Measurements from ENCODE around the gene HES6. TPM values are rescaled to one million over a fixed set of nuclear protein-coding genes. Genes with fewer than 3 reads are reported as not detected.

HES6 gene
- total and polyA plus RNA-seq, 2 experiments from 2014 or later, result 17.8 to 23.0 TPM

GRCh38 chr2:238251986-238252385 is 12.1 kb upstream of the HES6 start:
- Histone ChIP-seq H3K4me1 (ENCODE audit: insufficient read depth) (no peaks in the 10 kb centered on the region), H3K4me2 (no peak overlapping the region), H2AFZ (no peak overlapping the region), H4K20me1 (ENCODE audit: insufficient read depth, poor library complexity, severe bottlenecking) (no peaks in the 10 kb centered on the region), H3K36me3 (replicated peaks; ENCODE audit: insufficient read depth, low read depth) (no peaks in the 10 kb centered on the region), H3K27me3 (no peaks in the 10 kb centered on the region), H3K4me3 (no peak overlapping the region), H3K27ac (no peak overlapping the region), H3K9me3 (ENCODE audit: low read depth) (no peaks in the 10 kb centered on the region), H3K79me2 (no peaks in the 10 kb centered on the region), H3K9me2 (replicated peaks; ENCODE audit: insufficient read depth) (no peaks in the 10 kb centered on the region)
- DNase-seq (ENCODE audit: low spot score), result no peak
- 89% methylated on average over 11 of the region's 11 CpGs for WGBS (ENCODE audit: low lambda C conversion rate, missing lambda C conversion rate)
- TF ChIP-seq EZH2 (IDR thresholded peaks at IDR 0.05; ENCODE audit: borderline replicate concordance), result no peak
- no peak for TF ChIP-seq CTCF (IDR thresholded peaks at IDR 0.05; ENCODE audit: poor library complexity)
- no peak for TF ChIP-seq EZH2phosphoT487 (IDR thresholded peaks at IDR 0.05; ENCODE audit: low read depth, severe bottlenecking, unreplicated experiment)

GRCh38 chr2:238251331-238251730 is 11.5 kb upstream of the HES6 start:
- Histone ChIP-seq H3K79me2 (no peaks in the 10 kb centered on the region), H3K4me2 (no peak overlapping the region), H3K36me3 (replicated peaks; ENCODE audit: insufficient read depth, low read depth) (no peaks in the 10 kb centered on the region)

GRCh38 chr2:238250896-238251295 is 11.1 kb upstream of the HES6 start:
- no peaks in the 10 kb centered on the region for H3K4me1 ChIP-seq (ENCODE audit: insufficient read depth)
- TF ChIP-seq EZH2 (IDR thresholded peaks at IDR 0.05; ENCODE audit: borderline replicate concordance) (no peak), CTCF (IDR thresholded peaks at IDR 0.05; ENCODE audit: poor library complexity) (no peak), EZH2phosphoT487 (IDR thresholded peaks at IDR 0.05; ENCODE audit: low read depth, severe bottlenecking, unreplicated experiment) (no peak)
- H4K20me1 ChIP-seq (ENCODE audit: insufficient read depth, poor library complexity, severe bottlenecking), result no peaks in the 10 kb centered on the region
- H3K9me3 ChIP-seq (ENCODE audit: low read depth), result no peaks in the 10 kb centered on the region
- H3K27me3 ChIP-seq, result no peaks in the 10 kb centered on the region
- no peaks in the 10 kb centered on the region for H3K36me3 ChIP-seq (replicated peaks; ENCODE audit: insufficient read depth, low read depth)
- no peak overlapping the region for H2AFZ ChIP-seq
- H3K79me2 ChIP-seq, result no peaks in the 10 kb centered on the region
- H3K9me2 ChIP-seq (replicated peaks; ENCODE audit: insufficient read depth), result no peaks in the 10 kb centered on the region
- no peak overlapping the region for H3K27ac ChIP-seq
- no peak for DNase-seq (ENCODE audit: low spot score)
- H3K4me2 ChIP-seq, result no peak overlapping the region
- 94% methylated on average over 7 of the region's 7 CpGs for WGBS (ENCODE audit: low lambda C conversion rate, missing lambda C conversion rate)
- H3K4me3 ChIP-seq, result no peak overlapping the region

More at GRCh38 chr2:238251331-238251730, 11.5 kb upstream of the HES6 start:
- no peak for DNase-seq (ENCODE audit: low spot score)
- TF ChIP-seq EZH2 (IDR thresholded peaks at IDR 0.05; ENCODE audit: borderline replicate concordance), result no peak
- no peak for TF ChIP-seq EZH2phosphoT487 (IDR thresholded peaks at IDR 0.05; ENCODE audit: low read depth, severe bottlenecking, unreplicated experiment)
- TF ChIP-seq CTCF (IDR thresholded peaks at IDR 0.05; ENCODE audit: poor library complexity), result no peak
- H3K4me3 ChIP-seq, result no peak overlapping the region
- 98% methylated on average over 12 of the region's 12 CpGs for WGBS (ENCODE audit: low lambda C conversion rate, missing lambda C conversion rate)
- H4K20me1 ChIP-seq (ENCODE audit: insufficient read depth, poor library complexity, severe bottlenecking), result no peaks in the 10 kb centered on the region
- no peaks in the 10 kb centered on the region for H3K9me2 ChIP-seq (replicated peaks; ENCODE audit: insufficient read depth)
- H3K4me1 ChIP-seq (ENCODE audit: insufficient read depth), result no peaks in the 10 kb centered on the region
- H3K9me3 ChIP-seq (ENCODE audit: low read depth), result no peaks in the 10 kb centered on the region
- no peak overlapping the region for H3K27ac ChIP-seq
- no peaks in the 10 kb centered on the region for H3K27me3 ChIP-seq
- H2AFZ ChIP-seq, result no peak overlapping the region

Data from hepatocyte (in vitro differentiated cells).